ENCODE results near the gene ITPR2. TPM values are rescaled to one million over a fixed set of nuclear protein-coding genes. Genes with fewer than 3 reads are reported as not detected.

Gene ITPR2
- total RNA-seq, 4 donors from 2014 or later = 34.1 to 53.0 (median 41.0) TPM

GRCh38 chr12:26367991-26368730, 464.8 kb downstream of the ITPR2 start:
- TF ChIP-seq CTCF (IDR thresholded peaks at IDR 0.05; ENCODE audit: low read depth) = no peak

GRCh38 chr12:26361964-26362363, 471.0 kb downstream of the ITPR2 start:
- no peak for TF ChIP-seq CTCF (IDR thresholded peaks at IDR 0.05; ENCODE audit: low read depth)

GRCh38 chr12:26360062-26360461, 472.9 kb downstream of the ITPR2 start:
- TF ChIP-seq CTCF (IDR thresholded peaks at IDR 0.05; ENCODE audit: low read depth) = no peak

GRCh38 chr12:26359576-26359975, 473.4 kb downstream of the ITPR2 start:
- no peak for TF ChIP-seq CTCF (IDR thresholded peaks at IDR 0.05; ENCODE audit: low read depth)

GRCh38 chr12:26358651-26359050, 474.3 kb downstream of the ITPR2 start:
- no peak for TF ChIP-seq CTCF (IDR thresholded peaks at IDR 0.05; ENCODE audit: low read depth)

- TF ChIP-seq CTCF (IDR thresholded peaks at IDR 0.05; ENCODE audit: low read depth) = no peak
Measured at GRCh38 chr12:26347300-26347699, 485.7 kb downstream of the ITPR2 start.

GRCh38 chr12:26346736-26347135, 486.3 kb downstream of the ITPR2 start:
- TF ChIP-seq CTCF (IDR thresholded peaks at IDR 0.05; ENCODE audit: low read depth) = no peak
